ENCODE results near the gene MCRIP1.
"Not testable (repeated sequence)": the region's sequence is repeated elsewhere in the genome, so short reads cannot be mapped to it uniquely, and the experiment has no call there.

MCRIP1 gene

GRCh38 chr17:81840826-81841778 is 8.0 kb upstream of the MCRIP1 start:
- no peak for DNase-seq (ENCODE audit: low read depth)

- DNase-seq (ENCODE audit: low read depth): not testable (repeated sequence)
Observed at GRCh38 chr17:81840059-81840458, 7.0 kb upstream of the MCRIP1 start.

GRCh38 chr17:81839301-81839700 is 6.2 kb upstream of the MCRIP1 start:
- no peak for DNase-seq (ENCODE audit: low read depth)

- no peak for DNase-seq (ENCODE audit: low read depth)
Observed at GRCh38 chr17:81838753-81839255, 5.7 kb upstream of the MCRIP1 start.

- no peak for DNase-seq (ENCODE audit: low read depth)
Observed at GRCh38 chr17:81837641-81838040, 4.5 kb upstream of the MCRIP1 start.

GRCh38 chr17:81834831-81835267 is 1.8 kb upstream of the MCRIP1 start, which contains the start of gene PPP1R27:
Gene PPP1R27 (minus strand): TSS chr17:81835050. CDS start chr17:81834953, 97 bp downstream.
- DNase-seq (ENCODE audit: low read depth): no peak

- DNase-seq (ENCODE audit: low read depth): no peak
Observed at GRCh38 chr17:81833921-81834830, 1.1 kb upstream of the MCRIP1 start.

- no peak for DNase-seq (ENCODE audit: low read depth)
Observed at GRCh38 chr17:81832608-81833159, 407 bp downstream of the MCRIP1 start.

- DNase-seq (ENCODE audit: low read depth): peak; percentile 17
Observed at GRCh38 chr17:81831957-81832607, 1.0 kb downstream of the MCRIP1 start.

- no peak for DNase-seq (ENCODE audit: low read depth)
Observed at GRCh38 chr17:81831563-81831956, 1.5 kb downstream of the MCRIP1 start.

GRCh38 chr17:81829858-81830257 is 3.2 kb downstream of the MCRIP1 start:
- DNase-seq (ENCODE audit: low read depth): no peak

- no peak for DNase-seq (ENCODE audit: low read depth)
Observed at GRCh38 chr17:81828656-81829055, 4.4 kb downstream of the MCRIP1 start.

- no peak for DNase-seq (ENCODE audit: low read depth)
Observed at GRCh38 chr17:81825841-81826466, 7.1 kb downstream of the MCRIP1 start.

- no peak for DNase-seq (ENCODE audit: low read depth)
Observed at GRCh38 chr17:81824595-81824994, 8.5 kb downstream of the MCRIP1 start.

GRCh38 chr17:81823820-81824550 is 9.1 kb downstream of the MCRIP1 start:
- DNase-seq (ENCODE audit: low read depth): no peak

GRCh38 chr17:81822996-81823819 is 9.9 kb downstream of the MCRIP1 start:
- no peak for DNase-seq (ENCODE audit: low read depth)

GRCh38 chr17:81822312-81822637 is 10.8 kb downstream of the MCRIP1 start:
- no peak for DNase-seq (ENCODE audit: low read depth)

GRCh38 chr17:81821603-81822311 is 11.3 kb downstream of the MCRIP1 start:
- no peak for DNase-seq (ENCODE audit: low read depth)

- no peak for DNase-seq (ENCODE audit: low read depth)
Observed at GRCh38 chr17:81821147-81821546, 11.9 kb downstream of the MCRIP1 start.
